ENCODE results near the gene RUFY2. TPM values are rescaled to one million over a fixed set of nuclear protein-coding genes. Genes with fewer than 3 reads are reported as not detected.

RUFY2 gene
- total and polyA plus RNA-seq, 4 donors = 1.6 to 11.2 (median 7.7) TPM

- TF ChIP-seq YY1 (IDR thresholded peaks at IDR 0.05) (no peak), HNF4A (conservative IDR thresholded peaks at IDR 0.05) (peak; percentile 25 to 32)
- peaks cover 4 to 16% (median 6%) of the 10 kb centered on the region in 4 donors for H3K36me3 ChIP-seq (ENCODE audit: control insufficient read depth in 4 of 4, insufficient read depth in 3 of 4, low read depth in 1 of 4, low read length in 3 of 4)
- H3K27me3 ChIP-seq (ENCODE audit: control insufficient read depth in 4 of 4, insufficient read depth in 4 of 4, low read length in 3 of 4) = no peaks in the 10 kb centered on the region
- H3K9ac ChIP-seq (ENCODE audit: low read depth in 1 of 2, low read length in 2 of 2) = no peak overlapping the region
- no peak overlapping the region for H3K4me3 ChIP-seq (ENCODE audit: low read depth in 1 of 3, low read length in 3 of 3)
- no peak overlapping the region for H3K27ac ChIP-seq (ENCODE audit: low read depth in 1 of 2, low read length in 2 of 2)
- H3K4me1 ChIP-seq (ENCODE audit: control insufficient read depth in 4 of 4, insufficient read depth in 4 of 4, low read length in 3 of 4) = peaks cover 0 to 9% (median 2%) of the 10 kb centered on the region in 4 donors
- 66% methylated on average over 3 of the region's 3 CpGs for WGBS
- no peaks in the 10 kb centered on the region for H3K9me3 ChIP-seq (ENCODE audit: control insufficient read depth in 4 of 4, low read length in 3 of 4)
- no peak for DNase-seq (ENCODE audit: low spot score)
Measured at GRCh38 chr10:68364101-68364886, 42.8 kb downstream of the RUFY2 start.

- no peak for DNase-seq (ENCODE audit: low spot score)
- peaks cover 4 to 16% (median 5%) of the 10 kb centered on the region in 4 donors for H3K36me3 ChIP-seq (ENCODE audit: control insufficient read depth in 4 of 4, insufficient read depth in 3 of 4, low read depth in 1 of 4, low read length in 3 of 4)
- no peaks in the 10 kb centered on the region for H3K27me3 ChIP-seq (ENCODE audit: control insufficient read depth in 4 of 4, insufficient read depth in 4 of 4, low read length in 3 of 4)
- H3K9ac ChIP-seq (ENCODE audit: low read depth in 1 of 2, low read length in 2 of 2) = no peak overlapping the region
- 87% methylated on average over 3 of the region's 3 CpGs for WGBS
- no peaks in the 10 kb centered on the region for H3K9me3 ChIP-seq (ENCODE audit: control insufficient read depth in 4 of 4, low read length in 3 of 4)
- peaks cover 0 to 9% (median 2%) of the 10 kb centered on the region in 4 donors for H3K4me1 ChIP-seq (ENCODE audit: control insufficient read depth in 4 of 4, insufficient read depth in 4 of 4, low read length in 3 of 4)
- H3K4me3 ChIP-seq (ENCODE audit: low read depth in 1 of 3, low read length in 3 of 3) = no peak overlapping the region
- H3K27ac ChIP-seq (ENCODE audit: low read depth in 1 of 2, low read length in 2 of 2) = no peak overlapping the region
- no peak for TF ChIP-seq RXRA (IDR thresholded peaks at IDR 0.05)
- no peak for TF ChIP-seq EGR1 (IDR thresholded peaks at IDR 0.05; ENCODE audit: low read depth in 2 of 2)
- TF ChIP-seq TAF1 (conservative IDR thresholded peaks at IDR 0.05) = no peak
- no peak for TF ChIP-seq HNF4G (IDR thresholded peaks at IDR 0.05)
- TF ChIP-seq ZBTB33 (IDR thresholded peaks at IDR 0.05) = no peak
- no peak for TF ChIP-seq FOXA1 (IDR thresholded peaks at IDR 0.05)
- no peak for TF ChIP-seq NR2F2 (IDR thresholded peaks at IDR 0.05)
- TF ChIP-seq SP1 (IDR thresholded peaks at IDR 0.05) = no peak
- no peak for TF ChIP-seq GABPA (IDR thresholded peaks at IDR 0.05 in 1 of 2, conservative IDR thresholded peaks at IDR 0.05 in 1 of 2)
- TF ChIP-seq CTCF (IDR thresholded peaks at IDR 0.05; ENCODE audit: low read depth, low read length, missing input control) = no peak
- TF ChIP-seq FOXA2 (IDR thresholded peaks at IDR 0.05) = no peak
- TF ChIP-seq YY1 (IDR thresholded peaks at IDR 0.05) = no peak
- TF ChIP-seq ATF3 (IDR thresholded peaks at IDR 0.05) = no peak
Measured at GRCh38 chr10:68362590-68362989, 44.5 kb downstream of the RUFY2 start.

- no peak for DNase-seq (ENCODE audit: low spot score)
- Histone ChIP-seq H3K9ac (ENCODE audit: low read depth in 1 of 2, low read length in 2 of 2) (no peak overlapping the region), H3K4me3 (ENCODE audit: low read depth in 1 of 3, low read length in 3 of 3) (no peak overlapping the region), H3K9me3 (ENCODE audit: control insufficient read depth in 4 of 4, low read length in 3 of 4) (no peaks in the 10 kb centered on the region), H3K27me3 (ENCODE audit: control insufficient read depth in 4 of 4, insufficient read depth in 4 of 4, low read length in 3 of 4) (no peaks in the 10 kb centered on the region), H3K27ac (ENCODE audit: low read depth in 1 of 2, low read length in 2 of 2) (no peak overlapping the region), H3K4me1 (ENCODE audit: control insufficient read depth in 4 of 4, insufficient read depth in 4 of 4, low read length in 3 of 4) (no peaks in the 10 kb centered on the region), H3K36me3 (ENCODE audit: control insufficient read depth in 4 of 4, insufficient read depth in 3 of 4, low read depth in 1 of 4, low read length in 3 of 4) (peaks cover 4 to 16% (median 8%) of the 10 kb centered on the region in 4 donors)
- WGBS = 97% methylated on average over 6 of the region's 6 CpGs
- TF ChIP-seq ZBTB33 (IDR thresholded peaks at IDR 0.05) = no peak
- no peak for TF ChIP-seq HNF4G (IDR thresholded peaks at IDR 0.05)
- no peak for TF ChIP-seq TAF1 (conservative IDR thresholded peaks at IDR 0.05)
- no peak for TF ChIP-seq ATF3 (IDR thresholded peaks at IDR 0.05)
- no peak for TF ChIP-seq RAD21 (IDR thresholded peaks at IDR 0.05)
- TF ChIP-seq FOXA2 (IDR thresholded peaks at IDR 0.05) = no peak
- no peak for TF ChIP-seq REST (IDR thresholded peaks at IDR 0.05)
Measured at GRCh38 chr10:68359189-68359588, 47.9 kb downstream of the RUFY2 start.

All from liver (tissue), 9 donors.